Uterus (tissue), 2 donors: Measurements from ENCODE around the gene NKX2-8.

Source experiments
- CTCF ChIP-seq, 4 experiments: fragments of 200-600 bp in 2 of 4; fragments of 450-650 bp in 2 of 4; sonication (generic) in 2 of 4; IDR thresholded peaks; one replicate each; pipeline ENCODE4 v1.5.1; 2016 to 2019; ENCODE audit warnings: antibody characterized with exemption in 4 of 4, mild to moderate bottlenecking in 2 of 4, moderate library complexity in 1 of 4
- POLR2A ChIP-seq, 2 donors: fragments of 450-650 bp; IDR thresholded peaks; one replicate each; pipeline ENCODE4 v1.6.1; 2016; ENCODE audit warnings: antibody characterized with exemption in 2 of 2, mild to moderate bottlenecking in 1 of 2, moderate library complexity in 1 of 2

GRCh38 chr14:36579001-36579555 is 3.3 kb downstream of the NKX2-8 start:
- no peak for TF ChIP-seq CTCF (IDR thresholded peaks at IDR 0.05)
- no peak for TF ChIP-seq POLR2A (IDR thresholded peaks at IDR 0.05)
